IPS-18c (cell line): ENCODE results near the gene FAM229B.
"Not testable (repeated sequence)": the region's sequence is repeated elsewhere in the genome, so short reads cannot be mapped to it uniquely, and the experiment has no call there.

Experiments used
- H3K4me3 ChIP-seq: 2 replicates; pipeline ENCODE4 v1.7.0; 2013; ENCODE audit warnings: low read depth, mild to moderate bottlenecking, low read length, moderate library complexity; ENCODE audit not compliant: insufficient read depth
- H3K9me3 ChIP-seq: one replicate; pipeline ENCODE4 v1.6.1; 2013; ENCODE audit warnings: mild to moderate bottlenecking, low read length, moderate library complexity; ENCODE audit not compliant: control insufficient read depth, insufficient read depth

FAM229B gene

GRCh38 chr6:112054555-112055190, 32.7 kb upstream of the FAM229B start:
- H3K4me3 ChIP-seq = no peak overlapping the region
- no peaks in the 10 kb centered on the region for H3K9me3 ChIP-seq

- no peak overlapping the region for H3K4me3 ChIP-seq
- no peaks in the 10 kb centered on the region for H3K9me3 ChIP-seq
These were observed 29.0 kb upstream of the FAM229B start for GRCh38 chr6:112058243-112059032.

GRCh38 chr6:112061605-112062004, 25.8 kb upstream of the FAM229B start:
- Histone ChIP-seq H3K4me3 (no peak overlapping the region), H3K9me3 (no peaks in the 10 kb centered on the region)

GRCh38 chr6:112062966-112063365, 24.4 kb upstream of the FAM229B start:
- Histone ChIP-seq H3K9me3 (no peaks in the 10 kb centered on the region), H3K4me3 (no peak overlapping the region)

- no peaks in the 10 kb centered on the region for H3K9me3 ChIP-seq
These were observed 21.9 kb upstream of the FAM229B start for GRCh38 chr6:112065426-112065986.

GRCh38 chr6:112066606-112067005, 20.8 kb upstream of the FAM229B start:
- Histone ChIP-seq H3K4me3 (no peak overlapping the region), H3K9me3 (no peaks in the 10 kb centered on the region)

More at GRCh38 chr6:112065426-112065986, 21.9 kb upstream of the FAM229B start:
- no peak overlapping the region for H3K4me3 ChIP-seq

GRCh38 chr6:112081569-112081968, 5.8 kb upstream of the FAM229B start:
- no peaks in the 10 kb centered on the region for H3K9me3 ChIP-seq
- H3K4me3 ChIP-seq = no peak overlapping the region

GRCh38 chr6:112085286-112086065, 1.9 kb upstream of the FAM229B start:
- H3K9me3 ChIP-seq = no peaks in the 10 kb centered on the region
- H3K4me3 ChIP-seq = no peak overlapping the region

- peak overlapping the region; percentile 71 for H3K4me3 ChIP-seq
These were observed 651 bp upstream of the FAM229B start for GRCh38 chr6:112086744-112087135.

GRCh38 chr6:112087916-112088315, 525 bp downstream of the FAM229B start:
- Histone ChIP-seq H3K4me3 (peak overlapping the region; percentile 71), H3K9me3 (no peaks in the 10 kb centered on the region)

More at GRCh38 chr6:112086744-112087135, 651 bp upstream of the FAM229B start:
- no peaks in the 10 kb centered on the region for H3K9me3 ChIP-seq

GRCh38 chr6:112096901-112097300, 9.5 kb downstream of the FAM229B start:
- H3K9me3 ChIP-seq = no peaks in the 10 kb centered on the region
- H3K4me3 ChIP-seq = no peak overlapping the region

GRCh38 chr6:112100561-112100960, 13.2 kb downstream of the FAM229B start:
- H3K4me3 ChIP-seq = no peak overlapping the region
- H3K9me3 ChIP-seq = no peaks in the 10 kb centered on the region

- not testable (repeated sequence) for H3K9me3 ChIP-seq, H3K4me3 ChIP-seq
These were observed 18.6 kb downstream of the FAM229B start for GRCh38 chr6:112106026-112106425.

- H3K4me3 ChIP-seq = no peak overlapping the region
- H3K9me3 ChIP-seq = no peaks in the 10 kb centered on the region
These were observed 19.2 kb downstream of the FAM229B start for GRCh38 chr6:112106562-112106961.

- Histone ChIP-seq H3K9me3 (no peaks in the 10 kb centered on the region), H3K4me3 (no peak overlapping the region)
These were observed 21.9 kb downstream of the FAM229B start for GRCh38 chr6:112109262-112109661.

- H3K4me3 ChIP-seq = no peak overlapping the region
- no peaks in the 10 kb centered on the region for H3K9me3 ChIP-seq
These were observed 26.0 kb downstream of the FAM229B start for GRCh38 chr6:112113431-112113830.

GRCh38 chr6:112113918-112114317, 26.5 kb downstream of the FAM229B start:
- Histone ChIP-seq H3K4me3 (no peak overlapping the region), H3K9me3 (no peaks in the 10 kb centered on the region)
